Fibroblast of skin of abdomen (primary cell): ENCODE data around the gene RARA.
"Not testable (repeated sequence)": the region's sequence is repeated elsewhere in the genome, so short reads cannot be mapped to it uniquely, and the experiment has no call there.

Source experiments
- DNase-seq: peaks from one replicate; pipeline ENCODE4 v3.0.0-alpha.2; 2013

The RARA gene

DNA sequence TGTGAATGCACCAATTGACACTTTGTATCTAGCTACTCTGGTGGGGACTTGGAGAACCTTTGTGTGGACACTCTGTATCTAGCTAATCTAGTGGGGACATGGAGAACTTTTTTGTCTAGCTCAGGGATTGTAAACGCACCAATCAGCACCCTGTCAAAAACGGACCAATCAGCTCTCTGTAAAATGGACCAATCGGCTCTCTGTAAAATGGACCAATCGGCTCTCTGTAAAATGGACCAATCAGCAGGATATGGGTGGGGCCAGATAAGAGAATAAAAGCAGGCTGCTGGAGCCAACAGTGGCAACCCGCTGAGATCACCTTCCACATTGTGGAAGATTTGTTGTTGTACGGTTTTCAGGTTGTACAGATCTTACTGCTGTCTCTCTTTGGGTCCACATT lies 67.6 kb downstream of the RARA start:
- not testable (repeated sequence) for DNase-seq

DNA sequence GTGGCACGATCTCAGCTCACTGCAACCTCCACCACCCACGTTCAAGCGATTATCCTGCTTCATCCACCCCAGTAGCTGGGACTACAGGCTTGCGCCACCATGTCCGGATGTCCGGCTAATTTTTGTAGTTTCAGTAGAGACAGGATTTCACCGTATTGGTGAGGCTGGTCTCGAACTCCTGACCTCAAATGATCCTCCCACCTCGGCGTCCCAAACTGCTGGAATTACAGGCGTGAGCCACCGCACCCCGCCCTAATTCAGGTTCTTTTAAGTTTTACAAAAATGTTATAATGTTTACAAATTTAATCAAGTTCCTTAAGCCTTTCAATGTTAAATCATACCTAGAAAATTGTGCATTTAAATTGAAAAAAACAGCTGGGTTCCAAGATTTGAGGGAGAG lies 68.9 kb downstream of the RARA start:
- no peak for DNase-seq

DNA sequence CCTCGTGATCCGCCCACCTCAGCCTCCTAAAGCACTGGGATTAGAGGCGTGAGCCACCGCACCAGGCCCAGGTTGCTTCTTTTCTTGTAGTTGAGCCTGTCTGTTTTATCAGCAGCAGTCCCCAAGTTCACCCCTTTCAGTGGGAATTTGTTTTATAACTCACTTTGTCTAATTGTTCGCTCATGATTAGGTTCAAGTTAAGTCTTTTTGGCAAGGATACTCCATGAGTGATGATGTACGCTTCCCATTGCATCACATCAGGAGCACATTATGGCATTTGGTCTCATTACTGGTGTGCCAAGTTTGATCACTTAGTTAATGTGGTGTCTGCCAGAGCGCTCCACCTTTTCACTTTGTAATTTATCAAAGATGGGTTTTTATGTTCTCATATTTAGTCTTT lies 70.0 kb downstream of the RARA start:
- DNase-seq: no peak

DNA sequence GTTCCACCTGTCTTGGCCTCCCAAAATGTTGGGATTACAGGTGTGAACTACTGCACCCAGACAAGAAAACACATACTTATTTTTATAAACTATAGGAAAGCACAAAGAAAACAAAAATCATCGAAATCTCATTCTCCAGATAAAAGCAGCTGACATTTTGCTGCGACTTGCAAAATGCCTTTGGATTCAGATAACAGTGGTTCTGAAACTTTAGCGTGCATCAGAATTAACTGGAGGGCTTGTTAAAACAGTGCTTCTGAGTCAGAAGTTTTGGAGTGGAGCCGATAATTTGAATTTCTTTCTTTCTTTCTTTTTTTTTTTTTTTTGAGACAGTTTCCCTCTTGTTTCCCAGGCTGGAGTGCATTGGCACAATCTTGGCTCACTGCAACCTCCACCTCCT lies 73.3 kb downstream of the RARA start:
- no peak for DNase-seq

DNA sequence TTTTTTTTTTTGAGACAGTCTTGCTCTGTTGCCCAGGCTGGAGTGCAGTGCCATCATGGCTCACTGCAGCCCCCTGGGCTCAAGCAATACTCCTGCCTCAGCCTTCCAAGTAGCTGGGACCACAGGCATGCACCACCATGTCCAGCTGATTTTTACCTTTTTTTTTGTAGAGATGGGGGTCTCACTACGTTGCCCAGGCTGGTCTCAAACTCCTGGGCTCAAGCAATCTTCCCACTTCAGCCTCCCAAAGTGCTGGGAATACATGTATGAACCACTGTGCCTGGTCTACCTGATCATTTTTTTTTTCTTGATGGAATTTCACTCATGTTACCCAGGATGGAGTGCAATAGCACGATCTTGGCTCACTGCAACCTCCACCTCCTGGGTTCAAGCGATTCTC lies 77.6 kb downstream of the RARA start:
- not testable (repeated sequence) for DNase-seq

DNA sequence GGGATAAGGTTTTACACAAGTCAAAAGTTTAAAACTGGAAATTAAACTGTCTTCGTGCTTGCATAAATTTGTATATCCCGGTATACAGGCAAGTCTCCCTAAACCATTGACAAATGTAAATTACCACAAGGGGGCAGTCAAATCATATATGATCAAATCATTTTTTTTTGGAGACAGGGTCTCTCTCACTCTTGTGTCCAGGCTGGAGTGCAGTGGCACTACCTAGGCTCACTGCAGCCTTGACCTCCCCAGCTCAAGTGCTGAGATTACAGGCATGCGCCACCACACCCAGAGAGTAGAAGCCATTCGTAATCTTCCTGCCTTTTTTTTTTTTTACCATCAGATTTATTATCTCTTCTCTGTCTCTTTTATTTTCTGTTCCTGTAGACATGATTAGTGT lies 90.2 kb downstream of the RARA start:
- peak; percentile 59 for DNase-seq

DNA sequence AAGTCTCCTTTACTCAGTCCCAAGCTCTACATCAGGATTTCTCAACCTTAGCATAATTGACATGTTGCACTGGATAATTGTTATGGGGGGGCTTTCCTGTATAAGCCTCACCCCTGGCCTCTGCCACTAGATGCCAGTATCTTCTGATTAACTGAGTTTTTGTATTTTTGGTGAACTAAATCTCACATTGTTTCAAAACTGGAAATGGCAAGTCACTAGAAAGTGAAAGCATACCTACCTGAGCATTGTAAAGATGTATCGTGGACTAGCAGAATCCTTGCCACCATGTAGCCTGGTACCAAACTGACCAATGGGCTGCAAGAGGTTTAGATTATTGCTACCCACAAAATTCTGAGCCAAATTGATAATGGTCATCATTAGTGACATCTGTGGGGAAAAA lies 93.7 kb downstream of the RARA start:
- DNase-seq: no peak

DNA sequence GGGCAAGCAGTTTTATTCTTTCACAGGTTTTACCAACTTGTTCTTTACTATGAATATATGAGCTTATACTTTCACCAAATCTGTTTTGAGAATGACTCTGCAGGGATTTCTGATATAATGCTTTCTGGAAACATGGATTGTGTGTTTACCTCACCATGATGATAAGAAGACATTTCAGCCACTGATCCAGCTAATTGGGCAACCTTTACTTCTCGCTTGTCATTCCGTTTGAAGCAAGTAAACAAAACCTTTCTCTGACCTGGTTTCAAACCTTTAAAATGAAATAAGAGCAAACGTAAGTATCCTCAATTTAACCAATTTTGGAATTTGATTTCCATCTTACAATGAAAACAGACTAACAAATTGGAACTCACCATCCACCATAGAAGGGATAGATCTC lies 95.0 kb downstream of the RARA start:
- no peak for DNase-seq
